ENCODE data around the gene ASB2. TPM values are rescaled to one million over a fixed set of nuclear protein-coding genes. Genes with fewer than 3 reads are reported as not detected.

The ASB2 gene
- polyA plus RNA-seq, 1 donor (not counting 4 experiments of a cell fraction or from before 2014, with no cell fraction given): 0.56 TPM

GRCh38 chr14:93943052-93943451, 33.3 kb downstream of the ASB2 start:
- Histone ChIP-seq H3K9me1 (ENCODE audit: control insufficient read depth, extremely low read depth, insufficient read depth, low read length) (no peaks in the 10 kb centered on the region), H3K4me2 (ENCODE audit: control insufficient read depth, extremely low read depth, insufficient read depth, low read depth, low read length) (no peak overlapping the region), H3K36me3 (ENCODE audit: control insufficient read depth in 2 of 2, extremely low read depth in 1 of 2, insufficient read depth in 2 of 2, low read length in 2 of 2) (no peaks in the 10 kb centered on the region), H3K27ac (ENCODE audit: control insufficient read depth, insufficient read depth, low read length) (no peak overlapping the region), H4K20me1 (ENCODE audit: control insufficient read depth, extremely low read depth, insufficient read depth, low read length) (no peaks in the 10 kb centered on the region), H3K9me3 (ENCODE audit: control insufficient read depth, low read depth, low read length) (no peaks in the 10 kb centered on the region), H3K4me1 (ENCODE audit: control insufficient read depth, extremely low read depth, insufficient read depth, low read length) (peaks cover 12% of the 10 kb centered on the region), H3K27me3 (ENCODE audit: control insufficient read depth, extremely low read depth, insufficient read depth, low read length) (peaks cover 8% of the 10 kb centered on the region), H3K9ac (ENCODE audit: control insufficient read depth, extremely low read depth, insufficient read depth, low read length) (no peak overlapping the region), H2AFZ (ENCODE audit: control insufficient read depth, low read length) (no peak overlapping the region), H3K4me3 (ENCODE audit: control insufficient read depth in 2 of 3, extremely low read depth in 1 of 3, insufficient read depth in 2 of 3, low read depth in 1 of 3, low read length in 3 of 3) (no peak overlapping the region), H3K79me2 (ENCODE audit: control insufficient read depth, insufficient read depth, low read length) (no peaks in the 10 kb centered on the region)
- DNase-seq (ENCODE audit: low read depth, low spot score): no peak
- dilution Hi-C loops (cut with MboI; ENCODE audit: extremely low pct_ligation_motif_present, low sequenced_read_pairs): no loop called here
- TF ChIP-seq, protein P1, sequence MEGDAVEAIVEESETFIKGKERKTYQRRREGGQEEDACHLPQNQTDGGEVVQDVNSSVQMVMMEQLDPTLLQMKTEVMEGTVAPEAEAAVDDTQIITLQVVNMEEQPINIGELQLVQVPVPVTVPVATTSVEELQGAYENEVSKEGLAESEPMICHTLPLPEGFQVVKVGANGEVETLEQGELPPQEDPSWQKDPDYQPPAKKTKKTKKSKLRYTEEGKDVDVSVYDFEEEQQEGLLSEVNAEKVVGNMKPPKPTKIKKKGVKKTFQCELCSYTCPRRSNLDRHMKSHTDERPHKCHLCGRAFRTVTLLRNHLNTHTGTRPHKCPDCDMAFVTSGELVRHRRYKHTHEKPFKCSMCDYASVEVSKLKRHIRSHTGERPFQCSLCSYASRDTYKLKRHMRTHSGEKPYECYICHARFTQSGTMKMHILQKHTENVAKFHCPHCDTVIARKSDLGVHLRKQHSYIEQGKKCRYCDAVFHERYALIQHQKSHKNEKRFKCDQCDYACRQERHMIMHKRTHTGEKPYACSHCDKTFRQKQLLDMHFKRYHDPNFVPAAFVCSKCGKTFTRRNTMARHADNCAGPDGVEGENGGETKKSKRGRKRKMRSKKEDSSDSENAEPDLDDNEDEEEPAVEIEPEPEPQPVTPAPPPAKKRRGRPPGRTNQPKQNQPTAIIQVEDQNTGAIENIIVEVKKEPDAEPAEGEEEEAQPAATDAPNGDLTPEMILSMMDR (optimal IDR thresholded peaks at IDR 0.05 in 1 of 3, IDR thresholded peaks at IDR 0.05 in 1 of 3, conservative IDR thresholded peaks at IDR 0.05 in 1 of 3; ENCODE audit: extremely low read depth in 1 of 3, insufficient read depth in 2 of 3, low read length in 3 of 3): no peak
- no peak for TF ChIP-seq EZH2 (IDR thresholded peaks at IDR 0.05; ENCODE audit: low read length)
- no peak for FAIRE-seq

DNA sequence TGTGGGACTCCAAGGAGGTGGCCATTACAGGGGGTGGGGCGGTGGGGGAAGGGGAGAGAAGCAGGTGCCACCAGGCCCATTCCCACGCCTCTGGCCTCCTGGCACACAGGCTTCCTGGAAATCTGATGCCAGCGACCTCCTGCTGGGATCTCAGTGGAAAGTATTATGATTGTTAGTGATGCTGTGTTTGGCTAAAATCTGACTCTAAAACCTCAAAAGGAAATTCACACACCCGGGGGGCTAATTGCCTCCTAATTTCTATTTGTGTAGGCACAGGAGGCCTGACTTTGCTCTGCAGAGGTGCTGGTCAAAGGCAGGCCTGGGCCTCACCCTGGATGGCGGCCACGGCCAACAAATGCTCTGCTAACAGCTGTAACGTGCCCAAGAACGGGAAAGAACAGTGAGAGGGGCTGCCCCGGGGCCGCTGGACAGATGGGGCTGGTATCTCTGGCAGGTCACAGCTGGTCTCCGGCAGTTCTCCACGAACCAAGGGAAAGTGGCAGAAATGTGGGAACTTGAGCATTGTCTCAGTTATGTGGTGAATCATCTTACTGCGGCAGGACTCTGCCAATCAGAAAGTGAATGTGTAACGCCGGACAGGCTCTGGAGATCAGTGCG, 35.0 kb downstream of the ASB2 start:
- no peak overlapping the region for H3K4me3 ChIP-seq (ENCODE audit: control insufficient read depth in 2 of 3, extremely low read depth in 1 of 3, insufficient read depth in 2 of 3, low read depth in 1 of 3, low read length in 3 of 3)
- H3K9me1 ChIP-seq (ENCODE audit: control insufficient read depth, extremely low read depth, insufficient read depth, low read length): no peaks in the 10 kb centered on the region
- TF ChIP-seq EZH2 (IDR thresholded peaks at IDR 0.05; ENCODE audit: low read length): no peak
- TF ChIP-seq, protein P1 (optimal IDR thresholded peaks at IDR 0.05 in 1 of 3, IDR thresholded peaks at IDR 0.05 in 1 of 3, conservative IDR thresholded peaks at IDR 0.05 in 1 of 3; ENCODE audit: extremely low read depth in 1 of 3, insufficient read depth in 2 of 3, low read length in 3 of 3): no peak
- FAIRE-seq: no peak
- H3K9me3 ChIP-seq (ENCODE audit: control insufficient read depth, low read depth, low read length): no peaks in the 10 kb centered on the region
- no peak overlapping the region for H3K4me2 ChIP-seq (ENCODE audit: control insufficient read depth, extremely low read depth, insufficient read depth, low read depth, low read length)
- H4K20me1 ChIP-seq (ENCODE audit: control insufficient read depth, extremely low read depth, insufficient read depth, low read length): peaks cover 2% of the 10 kb centered on the region
- no peak overlapping the region for H3K9ac ChIP-seq (ENCODE audit: control insufficient read depth, extremely low read depth, insufficient read depth, low read length)
- dilution Hi-C loops (cut with MboI; ENCODE audit: extremely low pct_ligation_motif_present, low sequenced_read_pairs): no loop called here
- H3K27me3 ChIP-seq (ENCODE audit: control insufficient read depth, extremely low read depth, insufficient read depth, low read length): peaks cover 8% of the 10 kb centered on the region
- no peak overlapping the region for H2AFZ ChIP-seq (ENCODE audit: control insufficient read depth, low read length)
- no peak for DNase-seq (ENCODE audit: low read depth, low spot score)
- H3K27ac ChIP-seq (ENCODE audit: control insufficient read depth, insufficient read depth, low read length): no peak overlapping the region
- H3K36me3 ChIP-seq (ENCODE audit: control insufficient read depth in 2 of 2, extremely low read depth in 1 of 2, insufficient read depth in 2 of 2, low read length in 2 of 2): no peaks in the 10 kb centered on the region
- peaks cover 22% of the 10 kb centered on the region for H3K4me1 ChIP-seq (ENCODE audit: control insufficient read depth, extremely low read depth, insufficient read depth, low read length)
- no peaks in the 10 kb centered on the region for H3K79me2 ChIP-seq (ENCODE audit: control insufficient read depth, insufficient read depth, low read length)

Data from keratinocyte (primary cell).